GM10266 (cell line): ENCODE data around the gene GLYATL2.

Source experiments
- DNase-seq: peaks from one replicate; pipeline ENCODE4 v3.0.0; 2012; ENCODE audit errors: extremely low spot score
- CTCF ChIP-seq: IDR thresholded peaks from 2 replicates; pipeline ENCODE4 v1.5.1; 2012; ENCODE audit warnings: mild to moderate bottlenecking, low read depth; ENCODE audit not compliant: control insufficient read depth, insufficient read depth; ENCODE audit errors: missing control alignments

Gene GLYATL2

GRCh38 chr11:58801974-58802545, 42.4 kb downstream of the GLYATL2 start:
- DNase-seq: no peak
- no peak for TF ChIP-seq CTCF

GRCh38 chr11:58801302-58801701, 43.2 kb downstream of the GLYATL2 start:
- no peak for TF ChIP-seq CTCF

GRCh38 chr11:58796333-58796732, 48.2 kb downstream of the GLYATL2 start:
- TF ChIP-seq CTCF: no peak
- DNase-seq: no peak

More at GRCh38 chr11:58801302-58801701, 43.2 kb downstream of the GLYATL2 start:
- DNase-seq: no peak

GRCh38 chr11:58788355-58789023, 56.0 kb downstream of the GLYATL2 start:
- DNase-seq: peak; percentile 51
- TF ChIP-seq CTCF: peak; percentile 90

- no peak for TF ChIP-seq CTCF
- DNase-seq: no peak
Observed at GRCh38 chr11:58787903-58788302, 56.6 kb downstream of the GLYATL2 start.

GRCh38 chr11:58786693-58787092, 57.8 kb downstream of the GLYATL2 start:
- no peak for DNase-seq
- no peak for TF ChIP-seq CTCF

- no peak for DNase-seq
- no peak for TF ChIP-seq CTCF
Observed at GRCh38 chr11:58784995-58785394, 59.5 kb downstream of the GLYATL2 start.
